Esophagus mucosa (tissue), 1 donor: ENCODE results near the gene STARD3. TPM values are rescaled to one million over a fixed set of nuclear protein-coding genes. Genes with fewer than 3 reads are reported as not detected.
A peak's percentile ranks its signal among the peaks of the same experiment; 100 is the strongest.

Source experiments
- ATAC-seq: fragments of 200-7000 bp; cut with Tn5 transposase; one replicate; pipeline ENCODE4 v1.9.1; 2020
- total RNA-seq: library from RNA; stranded (reverse); gene quantifications from one replicate; pipeline ENCODE4 v1.2.4, GENCODE V29; 2023
- donor health status: DM: yes; HTN: yes; CAD: no.

STARD3 gene
- total RNA-seq, 1 donor from 2014 or later, result 28.0 TPM

GRCh38 chr17:39660397-39661385 lies 23.7 kb downstream of the STARD3 start:
- ATAC-seq, result no peak

- no peak for ATAC-seq
Observed at GRCh38 chr17:39661744-39662541, 25.0 kb downstream of the STARD3 start.

- ATAC-seq, result no peak
Observed at GRCh38 chr17:39662551-39663339, 25.8 kb downstream of the STARD3 start.

- no peak for ATAC-seq
Observed at GRCh38 chr17:39663340-39663687, 26.4 kb downstream of the STARD3 start.

GRCh38 chr17:39663688-39664580 lies 27.0 kb downstream of the STARD3 start:
- ATAC-seq, result no peak

- no peak for ATAC-seq
Observed at GRCh38 chr17:39664581-39665561, 27.9 kb downstream of the STARD3 start, which contains the start of gene TCAP. Gene TCAP, plus strand, starts transcription at chr17:39665349. Its CDS starts 11 bp downstream, at chr17:39665360.

GRCh38 chr17:39665642-39666224 lies 28.8 kb downstream of the STARD3 start:
- peak; percentile 19 for ATAC-seq

GRCh38 chr17:39666231-39666600 lies 29.3 kb downstream of the STARD3 start:
- ATAC-seq, result no peak

- ATAC-seq, result no peak
Observed at GRCh38 chr17:39666601-39667261, 29.8 kb downstream of the STARD3 start.

- no peak for ATAC-seq
Observed at GRCh38 chr17:39667262-39667944, 30.5 kb downstream of the STARD3 start.

GRCh38 chr17:39667945-39668924 lies 31.3 kb downstream of the STARD3 start, which contains the start of gene PNMT:
Gene PNMT, plus strand, starts transcription at chr17:39668453. Its CDS starts 23 bp downstream, at chr17:39668476.
- ATAC-seq, result peak; percentile 27

GRCh38 chr17:39669897-39670735 lies 33.2 kb downstream of the STARD3 start:
- no peak for ATAC-seq

- ATAC-seq, result no peak
Observed at GRCh38 chr17:39670746-39671145, 33.8 kb downstream of the STARD3 start.

GRCh38 chr17:39671651-39672521 lies 34.9 kb downstream of the STARD3 start:
- peak; percentile 62 for ATAC-seq
